OCI-LY3 (cell line): ENCODE data around the gene HEXB.

Source experiments
- H2AFZ ChIP-seq: fragments of 200-600, 300-600 bp; shearing (Covaris generic); 2 replicates; pipeline ENCODE4 v1.6.0; 2014; ENCODE audit warnings: antibody characterized with exemption, low read depth, low read length
- H3K27ac ChIP-seq: fragments of 200-600, 300-600 bp; sonication (generic); 2 replicates; pipeline ENCODE4 v1.5.1; 2014; ENCODE audit warnings: mild to moderate bottlenecking, low read length, moderate library complexity, mixed read lengths
- H3K27me3 ChIP-seq: fragments of 200-600, 300-600 bp; sonication (generic); 2 replicates; pipeline ENCODE4 v1.6.1; 2014; ENCODE audit warnings: low read depth, low read length, mixed read lengths
- H3K36me3 ChIP-seq: fragments of 200-600, 300-600 bp; sonication (generic); replicated peaks from 2 replicates; pipeline ENCODE3; 2014; ENCODE audit warnings: low read depth, low read length, mixed read lengths
- H3K4me1 ChIP-seq: fragments of 300-600, 200-600 bp; sonication (generic); 2 replicates; pipeline ENCODE4 v1.6.1; 2014; ENCODE audit warnings: low read length, mixed read lengths
- H3K4me2 ChIP-seq: fragments of 200-600, 300-600 bp; sonication (generic); 2 replicates; pipeline ENCODE4 v1.6.1; 2014; ENCODE audit warnings: low read length, mixed read lengths
- H3K4me3 ChIP-seq: fragments of 300-600, 200-600 bp; sonication (generic); 2 replicates; pipeline ENCODE4 v1.5.1; 2014; ENCODE audit warnings: antibody characterized with exemption, mild to moderate bottlenecking, low read length, moderate library complexity
- H3K79me2 ChIP-seq: fragments of 300-600, 200-600 bp; shearing (Covaris generic); 2 replicates; pipeline ENCODE4 v1.6.1; 2014; ENCODE audit warnings: mild to moderate bottlenecking, low read length, mixed read lengths
- H3K9ac ChIP-seq: fragments of 300-600, 200-600 bp; shearing (Covaris generic); 2 replicates; pipeline ENCODE4 v1.6.0; 2014; ENCODE audit warnings: mild to moderate bottlenecking, low read length, moderate library complexity
- H3K9me3 ChIP-seq: fragments of 200-600, 300-600 bp; shearing (Covaris generic); 2 replicates; pipeline ENCODE4 v1.6.1; 2014; ENCODE audit warnings: low read length, mixed read lengths; ENCODE audit not compliant: insufficient read depth
- H4K20me1 ChIP-seq: fragments of 200-600, 300-600 bp; sonication (generic); 2 replicates; pipeline ENCODE4 v1.6.1; 2016; ENCODE audit warnings: low read length, mixed read lengths; ENCODE audit not compliant: insufficient read depth
- EZH2phosphoT487 ChIP-seq: fragments of 200-600 bp; shearing (Covaris generic); IDR thresholded peaks from 2 replicates; pipeline ENCODE4 v1.6.1; 2018; ENCODE audit warnings: antibody characterized with exemption, mixed run types, low read depth
- TF ChIP-seq, protein P1 (sequence below): fragments of 200-600, 300-600 bp; sonication (generic); IDR thresholded peaks from 2 replicates; pipeline ENCODE4 v1.5.1; 2014; ENCODE audit warnings: antibody characterized with exemption, low read length, low read depth

The HEXB gene

DNA sequence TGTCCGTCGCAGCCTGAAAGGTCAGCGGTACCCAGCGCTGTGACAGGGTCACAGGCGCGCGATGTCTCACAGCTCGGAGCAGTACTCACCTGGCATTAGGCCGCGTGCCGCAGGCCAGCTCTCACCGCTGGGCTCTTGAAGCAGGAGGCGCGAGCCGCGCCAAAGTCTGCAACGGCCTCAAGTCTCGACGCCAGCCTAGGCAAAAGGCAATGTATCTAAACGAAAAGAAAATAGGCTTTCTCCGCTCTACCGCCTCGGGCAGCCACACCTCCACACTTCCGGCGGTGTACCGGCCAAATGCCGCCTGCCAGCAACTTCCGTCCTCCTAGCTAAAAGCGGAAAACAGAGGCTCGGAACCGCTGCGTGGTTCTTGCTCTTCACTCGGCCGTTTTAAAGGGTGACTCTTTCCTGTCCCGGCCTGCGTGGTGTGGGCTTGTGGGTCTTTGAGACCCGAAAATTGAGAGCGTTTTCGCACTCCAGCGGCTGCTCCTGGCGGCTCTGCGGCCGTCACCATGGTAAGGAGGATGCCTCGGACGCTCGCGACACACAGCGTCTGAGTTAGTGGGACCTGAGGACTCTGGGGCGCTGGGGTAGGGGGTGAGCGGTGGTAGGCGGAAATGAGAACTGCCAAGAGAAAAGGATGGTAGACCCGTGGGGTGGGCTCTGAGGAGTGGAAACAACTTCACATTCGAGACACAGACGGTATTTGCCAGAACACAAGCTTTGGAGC lies 82.0 kb downstream of the HEXB start, which contains the start of the genes GFM2 and NSA2:
Gene GFM2 (minus strand): TSS at position 269 of the 730 bp plus-strand sequence. CDS start 3,375 bp downstream, outside the sequence.
Gene NSA2 (plus strand): TSS at position 401 of the 730 bp plus-strand sequence. CDS start 112 bp downstream, at position 513.
- H3K4me2 ChIP-seq, result peak within 1 kb of the TSS; percentile 90
- H3K79me2 ChIP-seq, result peaks cover 44% of the 10 kb centered on the region
- H3K9me3 ChIP-seq, result no peaks in the 10 kb centered on the region
- peak within 1 kb of the TSS; percentile 98 for H3K4me3 ChIP-seq
- no peaks in the 10 kb centered on the region for H3K27me3 ChIP-seq
- H3K27ac ChIP-seq, result peak within 1 kb of the TSS; percentile 59
- no peaks in the 10 kb centered on the region for H4K20me1 ChIP-seq
- peak within 1 kb of the TSS; percentile 81 for H3K9ac ChIP-seq
- H2AFZ ChIP-seq, result peak within 1 kb of the TSS; percentile 93
- peaks cover 2% of the 10 kb centered on the region for H3K36me3 ChIP-seq
- TF ChIP-seq, protein P1, sequence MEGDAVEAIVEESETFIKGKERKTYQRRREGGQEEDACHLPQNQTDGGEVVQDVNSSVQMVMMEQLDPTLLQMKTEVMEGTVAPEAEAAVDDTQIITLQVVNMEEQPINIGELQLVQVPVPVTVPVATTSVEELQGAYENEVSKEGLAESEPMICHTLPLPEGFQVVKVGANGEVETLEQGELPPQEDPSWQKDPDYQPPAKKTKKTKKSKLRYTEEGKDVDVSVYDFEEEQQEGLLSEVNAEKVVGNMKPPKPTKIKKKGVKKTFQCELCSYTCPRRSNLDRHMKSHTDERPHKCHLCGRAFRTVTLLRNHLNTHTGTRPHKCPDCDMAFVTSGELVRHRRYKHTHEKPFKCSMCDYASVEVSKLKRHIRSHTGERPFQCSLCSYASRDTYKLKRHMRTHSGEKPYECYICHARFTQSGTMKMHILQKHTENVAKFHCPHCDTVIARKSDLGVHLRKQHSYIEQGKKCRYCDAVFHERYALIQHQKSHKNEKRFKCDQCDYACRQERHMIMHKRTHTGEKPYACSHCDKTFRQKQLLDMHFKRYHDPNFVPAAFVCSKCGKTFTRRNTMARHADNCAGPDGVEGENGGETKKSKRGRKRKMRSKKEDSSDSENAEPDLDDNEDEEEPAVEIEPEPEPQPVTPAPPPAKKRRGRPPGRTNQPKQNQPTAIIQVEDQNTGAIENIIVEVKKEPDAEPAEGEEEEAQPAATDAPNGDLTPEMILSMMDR, result no peak
- TF ChIP-seq EZH2phosphoT487, result no peak
- H3K4me1 ChIP-seq, result peaks cover 11% of the 10 kb centered on the region

DNA sequence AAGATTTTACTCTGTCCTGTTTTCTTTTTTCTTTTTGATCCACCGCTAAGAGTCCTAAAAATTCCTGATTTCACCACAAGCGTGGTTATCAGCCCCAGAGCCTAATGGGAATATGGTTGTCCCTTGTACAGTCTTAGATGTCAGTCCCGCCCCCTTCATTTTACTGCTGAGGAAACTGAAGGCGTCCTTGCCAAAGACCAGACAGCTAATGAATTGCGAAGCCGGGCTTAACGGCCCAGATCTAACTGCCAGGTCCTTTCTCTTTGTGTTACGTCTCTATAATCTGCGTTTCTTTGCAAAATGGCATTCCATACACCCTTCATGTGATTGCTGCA lies 82.5 kb downstream of the HEXB start:
- Histone ChIP-seq H3K4me1 (peaks cover 11% of the 10 kb centered on the region), H3K9ac (peak overlapping the region; percentile 81), H3K9me3 (no peaks in the 10 kb centered on the region), H4K20me1 (no peaks in the 10 kb centered on the region), H3K79me2 (peaks cover 44% of the 10 kb centered on the region), H3K4me3 (peak overlapping the region; percentile 98), H3K36me3 (peaks cover 5% of the 10 kb centered on the region), H3K4me2 (peak overlapping the region; percentile 90), H2AFZ (peak overlapping the region; percentile 93; the same call in 1 of the 2 replicates), H3K27me3 (no peaks in the 10 kb centered on the region), H3K27ac (peak overlapping the region; percentile 54; the same call in 1 of the 2 replicates)
- no peak for TF ChIP-seq EZH2phosphoT487
- TF ChIP-seq, protein P1, result no peak
